ENCODE measurements around the gene SLC39A11.
"Not testable (repeated sequence)": the region's sequence is repeated elsewhere in the genome, so short reads cannot be mapped to it uniquely, and the experiment has no call there.

The SLC39A11 gene, protein sequence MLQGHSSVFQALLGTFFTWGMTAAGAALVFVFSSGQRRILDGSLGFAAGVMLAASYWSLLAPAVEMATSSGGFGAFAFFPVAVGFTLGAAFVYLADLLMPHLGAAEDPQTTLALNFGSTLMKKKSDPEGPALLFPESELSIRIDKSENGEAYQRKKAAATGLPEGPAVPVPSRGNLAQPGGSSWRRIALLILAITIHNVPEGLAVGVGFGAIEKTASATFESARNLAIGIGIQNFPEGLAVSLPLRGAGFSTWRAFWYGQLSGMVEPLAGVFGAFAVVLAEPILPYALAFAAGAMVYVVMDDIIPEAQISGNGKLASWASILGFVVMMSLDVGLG

DNA sequence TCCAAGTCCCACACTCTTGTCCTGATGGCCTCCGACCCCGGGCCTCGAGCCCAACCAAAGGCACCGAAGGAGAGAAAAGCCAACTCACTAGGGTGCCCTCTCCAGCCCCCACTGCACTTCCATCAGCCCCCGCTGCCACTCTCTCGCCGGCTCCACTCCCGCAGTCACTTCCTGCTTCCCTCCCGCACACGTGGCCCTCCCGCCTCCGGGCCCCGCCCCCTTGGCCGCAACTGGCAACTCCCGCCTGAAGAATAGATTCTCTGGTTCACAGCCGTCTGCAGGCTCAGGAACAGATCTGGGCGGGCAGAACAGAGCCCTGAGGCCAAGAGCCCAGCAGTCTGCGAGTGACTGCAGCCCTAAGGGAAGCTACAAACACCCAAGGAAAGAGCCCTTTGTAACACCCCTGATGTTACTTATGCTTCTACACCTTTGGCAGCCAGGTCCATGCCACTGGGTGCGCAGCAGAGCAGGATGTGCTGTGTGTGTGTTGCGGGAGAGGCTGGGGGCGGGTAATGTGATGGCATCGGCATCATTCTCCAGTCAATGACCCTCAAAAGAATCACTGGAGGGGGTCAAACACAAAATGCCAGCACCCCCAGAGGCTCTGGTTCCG lies at the start of gene SLC39A11:
TSS of gene SLC39A11 (minus strand) at position 166 of the 613 bp plus-strand sequence. CDS start 3,924 bp downstream, outside the sequence.
- peak; percentile 94 for DNase-seq

DNA sequence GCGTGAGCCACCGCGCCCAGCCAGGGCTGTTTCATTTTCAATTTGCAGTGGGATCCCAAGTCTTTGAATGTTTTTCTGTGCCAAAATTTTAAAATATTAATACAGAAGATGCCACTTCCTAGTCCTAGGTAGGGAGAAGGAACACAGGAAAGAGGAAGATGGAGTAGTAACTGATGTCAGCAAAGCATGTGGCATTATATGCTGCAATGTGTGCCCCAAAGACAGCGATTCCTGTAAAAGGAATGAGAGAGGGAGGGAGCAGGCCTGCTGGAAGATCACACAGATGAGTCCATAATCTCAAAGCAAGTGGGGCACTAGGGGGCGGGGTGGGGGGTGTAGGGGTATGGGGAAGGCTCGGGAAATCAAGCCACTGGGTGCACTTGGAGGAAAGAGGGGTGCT lies 48.9 kb upstream of the SLC39A11 start:
- no peak for DNase-seq

DNA sequence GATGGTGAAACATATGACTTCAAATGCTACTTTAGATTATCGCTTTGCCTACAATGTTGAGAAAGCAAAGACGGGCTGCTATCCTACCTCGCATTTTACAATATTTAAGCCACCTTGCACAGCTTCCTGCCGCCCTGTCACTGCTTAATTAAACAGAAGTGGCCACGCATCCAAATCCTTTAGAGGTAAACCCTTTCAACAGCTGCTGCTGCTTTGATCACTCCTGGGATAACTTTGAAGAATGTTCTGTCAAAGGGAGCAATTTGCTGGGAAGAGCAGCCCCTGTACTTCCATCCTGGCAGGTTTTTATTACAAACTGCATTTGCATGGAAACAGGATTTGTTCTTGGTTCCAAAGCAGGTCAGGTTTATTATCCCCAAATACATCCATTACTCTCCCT lies 48.1 kb upstream of the SLC39A11 start:
- no peak for DNase-seq

DNA sequence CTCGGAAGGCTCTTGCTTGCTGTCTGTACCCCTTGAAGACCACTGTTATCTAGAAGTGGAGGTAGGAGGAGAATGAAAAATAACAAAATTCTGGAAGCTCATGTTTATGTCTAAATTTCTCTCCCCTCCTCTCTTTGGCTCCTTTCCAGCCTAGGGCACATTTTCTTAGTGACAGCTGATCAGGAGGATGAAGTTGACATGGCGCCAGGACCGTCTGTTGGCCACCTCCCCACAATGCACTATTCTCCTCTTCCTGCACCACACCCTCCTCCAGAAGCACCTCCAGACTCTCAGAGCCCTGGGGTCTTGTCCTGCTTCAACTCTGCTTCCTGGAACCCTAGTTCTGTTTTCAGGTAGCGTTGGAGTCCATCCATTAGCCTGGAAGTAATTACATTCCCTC lies 46.8 kb upstream of the SLC39A11 start:
- no peak for DNase-seq

DNA sequence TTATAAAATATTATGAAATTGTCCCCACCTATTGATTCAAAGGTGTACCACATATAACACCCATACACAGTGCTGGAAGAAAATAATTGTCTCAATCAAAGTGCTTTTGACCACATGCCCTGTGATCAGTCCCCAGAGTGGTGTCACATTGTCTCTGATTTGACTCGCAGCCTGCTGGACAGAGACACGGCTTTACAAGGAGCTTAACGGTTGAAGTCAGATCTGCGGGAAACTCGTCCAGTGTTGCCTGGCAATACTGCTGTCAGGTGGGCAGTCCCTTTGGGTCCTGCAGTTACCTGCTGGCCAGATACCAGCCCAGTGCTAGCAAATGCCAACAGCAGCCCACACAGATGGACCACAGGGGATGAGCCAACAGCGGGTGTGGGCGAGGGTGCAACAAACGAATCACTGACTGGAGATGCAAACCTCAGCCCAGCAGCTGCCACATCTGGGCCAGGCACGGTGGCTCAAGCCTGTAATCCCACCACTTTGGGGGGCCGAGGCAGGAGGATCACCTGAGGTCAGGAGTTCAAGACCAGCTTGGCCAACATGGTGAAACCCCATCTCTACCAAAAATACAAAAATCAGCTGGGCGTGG lies 46.2 kb upstream of the SLC39A11 start:
- DNase-seq: no peak

DNA sequence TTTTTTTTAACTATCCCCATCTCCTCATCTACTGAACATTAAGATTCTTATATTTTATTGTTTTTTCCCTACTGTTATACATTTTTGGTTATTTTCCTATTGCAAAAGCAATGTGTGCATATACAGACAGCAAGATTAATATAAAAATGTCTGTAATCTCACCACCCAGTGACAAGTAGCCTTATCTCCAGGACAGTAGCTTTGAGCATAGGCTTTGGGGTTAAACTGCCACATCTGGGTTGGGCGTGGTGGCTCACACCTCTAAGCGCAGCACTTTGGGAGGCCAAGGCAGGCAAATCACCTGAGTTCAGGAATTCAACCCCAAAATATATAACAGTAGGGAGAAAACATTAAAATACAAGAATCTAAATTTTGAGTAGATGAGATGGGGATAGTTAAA lies 44.9 kb upstream of the SLC39A11 start:
- DNase-seq: no peak

DNA sequence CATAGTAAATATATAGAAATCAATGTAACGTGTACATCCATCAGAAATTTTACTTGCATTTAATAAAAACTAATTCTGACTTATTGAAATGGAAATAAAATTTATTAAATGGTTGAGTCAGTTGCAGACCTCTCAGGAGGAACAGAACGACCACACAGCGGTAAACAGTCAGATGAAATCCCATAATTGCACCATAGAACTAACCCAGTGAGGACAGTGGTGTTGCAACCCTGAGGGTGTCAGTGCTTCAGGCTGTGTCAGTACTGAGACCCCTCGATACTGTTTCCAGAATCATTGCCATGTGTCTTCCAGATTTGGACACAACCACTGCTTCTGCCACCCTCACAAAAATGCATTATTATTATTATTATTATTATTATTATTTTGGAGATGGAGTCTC lies 43.3 kb upstream of the SLC39A11 start:
- no peak for DNase-seq

DNA sequence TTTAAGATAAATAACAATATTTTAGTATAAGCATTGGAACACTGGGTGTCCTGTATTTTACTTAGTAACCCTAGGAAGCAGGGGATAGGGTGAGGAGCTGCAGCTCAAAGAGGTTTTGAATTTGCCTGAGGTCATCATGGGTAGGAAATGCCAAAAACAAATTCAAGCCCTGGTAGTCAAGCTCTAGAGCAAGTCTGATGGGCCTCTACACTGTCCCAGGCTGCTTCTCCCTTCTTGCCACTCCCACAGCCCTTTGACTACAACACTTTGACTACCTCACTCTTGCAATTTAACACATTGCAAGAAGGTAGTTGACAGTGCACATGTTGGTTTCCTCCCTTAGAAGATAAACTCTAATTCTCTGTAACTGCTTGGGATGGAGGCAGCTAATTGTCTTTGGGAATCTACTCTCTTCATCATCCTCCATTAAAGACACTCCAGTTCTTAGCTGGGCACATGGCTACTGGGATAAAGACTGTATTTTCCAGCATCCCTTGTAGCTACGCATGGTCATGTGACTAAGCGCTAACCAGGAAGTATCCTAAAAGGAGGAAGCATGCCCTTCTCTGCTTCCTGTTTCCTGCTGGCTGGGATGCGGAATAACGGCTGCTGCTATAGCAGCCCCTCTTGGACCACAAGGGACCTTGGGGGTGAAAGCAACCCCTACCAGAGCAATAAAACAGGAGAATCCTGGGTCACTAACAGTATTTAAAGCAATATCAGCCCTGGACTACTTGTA lies 41.6 kb upstream of the SLC39A11 start:
- no peak for DNase-seq

DNA sequence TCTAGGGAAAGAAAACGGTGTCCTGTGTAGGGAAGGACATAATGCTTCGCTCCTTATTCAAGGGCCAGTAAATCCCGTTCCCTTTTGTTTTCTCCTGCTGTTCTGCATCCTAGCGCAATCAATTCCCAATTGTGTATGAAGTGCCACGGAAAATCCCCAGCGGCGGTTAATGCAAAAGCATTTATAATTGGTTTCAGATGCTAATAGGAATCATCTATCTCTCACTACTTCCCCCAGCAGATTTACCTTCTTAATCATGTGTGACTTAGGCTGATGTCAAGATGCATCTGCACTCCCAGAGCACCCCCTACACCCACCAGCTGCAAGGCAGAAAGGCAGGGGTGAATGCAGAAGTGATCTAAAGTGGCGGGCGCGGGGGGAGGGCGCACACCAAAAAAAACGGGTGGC lies 39.6 kb upstream of the SLC39A11 start:
- no peak for DNase-seq

DNA sequence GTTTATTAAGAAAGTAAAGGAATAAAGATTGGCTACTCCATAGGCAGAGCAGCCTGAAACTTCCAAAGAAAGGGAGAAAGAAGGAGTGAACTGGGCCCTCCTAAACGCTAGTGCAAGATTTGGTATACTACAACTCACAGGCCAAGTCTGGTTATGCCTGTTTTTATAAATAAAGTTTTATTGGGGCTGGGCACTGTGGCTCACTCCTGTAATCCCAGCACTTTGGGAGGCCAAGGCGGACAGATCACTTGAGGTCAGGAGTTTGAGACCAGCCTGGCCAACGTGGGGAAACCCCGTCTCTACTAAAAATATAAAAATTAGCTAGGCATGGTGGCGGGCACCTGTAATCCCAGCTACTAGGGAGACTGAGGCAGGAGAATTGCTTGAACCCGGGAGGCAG lies 39.0 kb upstream of the SLC39A11 start:
- DNase-seq: not testable (repeated sequence)

DNA sequence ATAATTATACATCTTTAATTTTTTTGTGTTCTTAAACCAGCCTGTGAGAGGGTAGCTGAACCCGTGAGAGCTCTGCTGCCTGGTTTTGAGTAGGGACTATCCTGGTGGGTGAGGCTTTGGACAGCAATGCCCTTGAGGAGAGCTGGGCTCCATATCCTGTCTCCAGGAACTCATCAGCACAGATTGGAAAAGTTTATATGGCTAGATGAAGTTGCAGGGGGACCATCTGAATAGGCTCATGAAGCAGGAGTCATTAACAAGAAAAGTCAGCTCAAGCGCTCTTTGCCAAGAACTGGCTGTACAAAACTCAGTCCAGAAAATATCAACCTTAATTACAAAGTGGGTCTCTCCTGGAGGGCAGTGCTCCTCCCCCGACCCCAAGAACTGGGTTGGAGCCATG lies 38.5 kb upstream of the SLC39A11 start:
- no peak for DNase-seq

DNA sequence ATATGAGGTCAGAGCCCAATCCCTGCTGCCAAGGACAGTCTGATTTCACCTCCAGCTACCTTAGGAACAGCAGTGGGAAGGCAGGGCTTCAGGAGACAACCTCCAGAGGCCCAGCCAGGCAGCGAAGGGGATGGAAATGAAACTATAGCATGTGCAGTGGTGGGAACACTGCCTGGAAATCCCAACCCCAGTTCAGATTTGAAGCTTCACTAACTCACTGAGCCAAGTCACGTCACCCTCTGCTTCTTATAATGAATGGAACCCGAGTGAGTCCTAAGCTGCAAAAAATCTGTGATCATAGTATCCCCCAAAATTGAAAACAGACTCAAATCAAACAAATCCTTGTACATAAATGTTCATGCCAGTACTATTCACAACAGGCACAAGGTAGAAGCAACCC lies 36.0 kb upstream of the SLC39A11 start:
- no peak for DNase-seq

DNA sequence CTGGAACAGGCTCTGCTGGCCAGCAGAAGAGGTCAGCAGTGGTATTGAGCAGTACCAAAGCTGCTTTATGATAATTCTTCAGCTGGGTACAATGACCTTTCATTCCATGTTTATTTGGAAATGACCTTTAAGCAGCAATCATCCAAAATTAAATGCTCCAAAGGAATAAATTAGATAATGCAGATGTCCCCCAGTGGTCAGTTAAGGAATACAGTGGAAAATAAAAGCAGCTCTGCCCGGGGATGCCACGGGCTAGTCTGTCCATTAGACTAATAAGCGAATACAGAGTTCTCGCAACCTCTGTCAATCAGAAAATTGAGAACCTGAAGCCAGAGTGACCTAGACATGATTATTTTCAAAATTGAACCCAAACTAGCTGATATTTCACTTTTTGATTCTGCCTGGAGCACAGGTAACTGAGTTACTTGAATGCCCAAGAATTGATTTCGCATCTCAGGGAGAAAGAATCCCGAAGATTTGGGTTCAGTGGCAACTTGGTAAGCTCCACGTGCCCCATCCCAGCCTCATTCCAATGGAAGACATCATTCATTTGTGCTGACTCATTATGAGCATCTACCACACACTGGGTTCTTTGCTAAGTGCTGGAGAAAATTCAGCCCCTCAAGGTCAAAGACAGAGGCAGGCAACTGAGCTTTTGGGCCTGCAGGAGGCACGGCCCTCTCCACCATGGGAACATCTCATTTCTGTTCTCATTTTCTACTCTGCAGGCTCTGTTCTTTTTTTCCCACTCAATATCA lies 34.4 kb upstream of the SLC39A11 start:
- no peak for DNase-seq

DNA sequence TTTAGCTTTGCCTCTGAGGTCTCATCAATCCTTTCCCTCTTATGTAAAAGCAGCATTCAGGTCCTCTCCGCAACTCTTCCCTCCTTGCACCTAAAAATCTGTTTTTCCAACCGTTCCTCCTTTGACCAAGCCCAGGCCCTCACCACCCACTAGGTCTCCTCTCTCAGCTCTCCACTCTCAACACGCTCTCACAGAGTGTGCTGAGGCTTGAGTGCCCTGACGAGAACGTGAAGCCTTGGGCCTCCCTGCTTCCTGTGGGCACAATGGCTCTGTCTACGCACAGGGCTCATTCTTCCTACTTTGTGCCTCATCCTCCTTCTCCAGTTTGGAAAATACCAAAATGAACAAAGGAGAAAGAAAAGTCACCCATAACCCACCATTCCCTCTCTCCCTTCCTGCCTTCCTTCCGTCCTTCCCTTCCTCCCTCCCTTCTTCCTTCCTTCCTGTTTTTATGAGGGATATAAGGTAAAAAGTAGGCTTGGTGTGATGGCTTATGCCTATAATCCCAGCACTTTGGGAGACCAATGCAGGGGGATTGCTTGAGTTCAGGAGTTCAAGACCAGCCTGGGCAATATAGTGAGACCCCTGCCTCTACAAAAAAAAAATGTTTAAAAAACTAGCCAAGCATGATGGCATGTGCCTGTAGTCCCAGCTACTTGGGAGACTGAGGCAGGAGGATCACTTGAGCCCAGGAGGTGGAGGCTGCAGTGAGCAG lies 31.3 kb upstream of the SLC39A11 start:
- no peak for DNase-seq

DNA sequence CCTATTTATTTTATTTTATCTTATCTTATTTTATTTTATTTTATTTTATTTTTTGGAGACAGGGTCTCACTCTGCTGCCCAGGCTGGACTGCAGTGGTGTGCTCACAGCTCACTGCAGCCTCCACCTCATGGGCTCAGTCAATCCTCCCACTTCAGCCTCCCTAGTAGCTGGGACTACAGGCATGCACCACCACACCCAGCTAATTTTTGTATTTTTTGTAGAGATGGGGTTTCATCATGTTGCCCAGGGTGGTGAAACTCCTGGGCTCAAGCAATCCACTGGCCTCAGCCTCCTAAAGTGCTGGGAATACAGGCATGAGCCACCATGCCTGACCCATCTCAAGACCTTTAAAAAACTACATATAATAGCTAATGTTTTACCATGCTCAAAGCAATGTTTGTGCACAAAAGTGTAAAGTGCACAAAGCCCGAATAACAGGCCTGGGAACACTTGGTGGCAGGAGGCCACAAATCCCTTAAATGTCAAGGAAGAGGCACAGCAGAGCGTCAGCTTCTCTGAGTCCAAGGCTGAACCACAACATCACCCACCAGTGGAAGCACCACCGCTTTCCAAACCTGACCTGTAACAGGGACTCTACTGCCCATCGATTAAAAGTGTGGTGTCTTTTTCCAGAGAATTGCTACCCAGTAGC lies 30.6 kb upstream of the SLC39A11 start:
- no peak for DNase-seq

DNA sequence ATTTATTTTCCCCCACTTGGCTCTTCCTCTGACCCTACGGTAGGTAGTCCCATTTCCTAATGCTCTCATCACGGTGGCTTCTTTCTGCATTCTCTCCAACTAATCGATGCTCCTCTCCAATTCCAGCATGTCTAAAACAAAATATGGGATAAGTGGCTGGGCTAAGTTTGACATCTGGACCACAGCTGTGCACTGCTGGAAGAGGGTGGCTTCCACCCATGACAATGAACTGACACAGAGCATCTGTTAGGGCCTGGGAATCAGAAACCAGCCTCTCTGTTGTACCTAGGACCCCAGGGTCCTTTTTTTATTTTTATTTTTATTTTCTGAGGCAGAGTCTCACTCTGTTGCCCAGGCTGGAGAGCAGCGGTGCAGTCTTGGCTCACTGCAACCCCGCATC lies 29.0 kb upstream of the SLC39A11 start:
- no peak for DNase-seq

DNA sequence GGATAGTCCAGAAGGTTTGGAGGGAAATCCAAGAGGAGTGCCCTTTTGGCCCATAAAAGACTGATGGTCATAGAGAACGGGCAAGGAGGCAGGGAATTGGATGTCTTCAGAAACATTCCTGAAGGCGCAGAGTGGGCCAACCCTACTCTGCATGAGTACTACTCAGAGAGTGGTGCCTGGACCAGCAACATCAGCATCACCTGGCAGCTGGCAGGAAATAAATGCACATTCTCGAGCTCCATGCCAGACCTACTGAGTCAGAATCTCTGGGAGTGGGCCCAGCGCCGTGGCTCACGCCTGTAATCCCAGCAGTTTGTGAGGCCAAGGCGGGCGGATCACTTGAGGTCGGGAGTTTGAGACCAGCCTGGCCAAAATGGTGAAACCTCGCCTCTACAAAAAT lies 27.1 kb upstream of the SLC39A11 start:
- no peak for DNase-seq

DNA sequence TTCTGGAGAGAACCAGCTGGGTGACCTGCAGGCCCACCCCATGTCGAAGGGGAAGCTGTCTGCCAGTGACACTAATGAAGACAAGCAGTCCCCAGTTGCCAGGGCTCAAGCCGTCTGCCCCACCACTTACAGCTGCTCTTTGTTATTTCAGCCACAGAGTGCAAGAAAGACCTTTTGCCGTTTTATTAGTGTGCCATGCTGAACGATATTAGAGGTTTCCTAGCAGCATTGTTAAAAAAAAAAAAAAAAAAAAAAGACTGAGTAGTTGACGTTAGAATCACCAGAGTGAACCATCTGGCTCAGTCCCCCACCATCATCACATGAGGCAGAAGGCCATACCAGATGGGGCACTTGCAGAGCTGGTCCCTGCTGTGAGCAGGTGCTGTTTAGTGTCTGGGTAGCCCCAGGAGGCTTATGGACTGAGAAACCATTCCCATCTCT lies 26.5 kb upstream of the SLC39A11 start:
- DNase-seq: no peak

DNA sequence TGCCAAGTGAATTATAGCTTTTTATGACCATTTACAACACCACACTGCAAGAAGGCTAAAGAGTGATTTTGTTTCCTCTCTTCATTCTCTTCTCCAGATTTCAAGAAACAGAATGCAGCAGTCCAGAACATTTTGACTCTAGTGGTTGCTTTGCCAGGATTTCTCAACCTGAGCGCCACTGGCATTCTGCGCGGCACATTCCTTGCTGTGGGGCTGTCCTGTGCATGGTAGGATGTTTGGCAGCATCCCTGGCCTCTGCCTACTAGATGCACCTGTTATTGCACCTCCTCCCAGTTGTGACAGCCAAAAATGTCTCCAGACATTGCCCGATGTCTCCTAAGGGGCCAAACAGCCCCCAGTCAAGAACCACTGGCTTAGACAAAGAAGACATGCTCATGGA lies 25.7 kb upstream of the SLC39A11 start:
- DNase-seq: no peak

DNA sequence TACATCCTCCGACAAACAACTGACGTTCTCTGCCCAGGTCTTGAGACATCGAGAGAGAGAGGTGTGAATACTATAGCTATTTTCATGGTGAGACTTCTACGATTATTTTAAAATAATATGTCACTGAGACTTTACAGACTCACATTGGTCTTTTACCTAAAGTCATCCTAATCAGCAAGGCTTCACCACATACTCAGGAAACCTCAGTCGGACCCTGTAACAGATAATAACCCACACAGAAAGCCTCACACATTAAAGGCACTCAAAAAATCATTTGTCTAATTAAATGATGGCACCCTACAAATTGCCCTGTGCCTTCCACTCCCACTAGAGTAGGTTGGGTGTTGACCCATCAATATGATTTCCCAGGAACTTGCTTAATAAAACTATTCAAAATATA lies 19.8 kb upstream of the SLC39A11 start:
- DNase-seq: no peak

DNA sequence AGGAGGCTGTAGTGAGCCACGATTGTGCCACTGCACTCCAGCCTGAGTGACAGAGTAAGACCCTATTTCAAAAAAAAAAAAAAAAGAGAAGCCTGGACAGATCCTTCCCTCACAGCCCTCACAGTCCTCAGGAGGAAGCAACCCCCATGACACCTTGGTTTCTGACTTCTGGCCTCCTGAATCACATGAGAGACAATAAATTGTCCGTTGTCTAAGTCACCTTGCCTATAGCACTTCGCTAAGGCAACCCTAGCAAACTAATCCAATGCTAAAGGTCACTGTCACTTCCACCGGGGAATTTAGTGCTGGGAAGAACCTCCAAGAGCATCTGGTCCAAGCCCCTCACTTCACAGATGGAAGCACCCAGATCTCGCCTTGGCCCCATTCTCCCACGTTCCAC lies 18.9 kb upstream of the SLC39A11 start:
- DNase-seq: no peak

DNA sequence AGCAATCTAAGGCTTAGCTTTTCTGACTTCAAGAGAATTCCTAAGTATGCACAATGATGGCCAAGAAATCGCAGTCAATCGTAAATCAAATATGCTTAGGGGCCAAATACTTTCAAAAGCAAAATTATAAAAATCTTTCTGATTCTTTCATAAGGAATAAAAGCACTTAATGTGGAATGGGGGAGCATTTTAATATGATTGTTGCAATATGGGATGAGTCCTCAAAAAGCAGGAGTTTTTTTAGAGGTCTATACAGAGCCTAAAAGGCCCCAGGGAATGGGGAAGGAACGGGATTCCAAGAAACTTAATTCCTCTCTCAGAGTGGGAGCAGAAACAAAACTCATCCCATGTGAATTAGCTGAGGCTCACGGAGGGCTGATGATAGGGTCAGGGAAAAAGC lies 14.7 kb upstream of the SLC39A11 start:
- no peak for DNase-seq
